SK-N-MC (cell line): ENCODE data around the gene VRK2.

Source experiments
- EZH2 ChIP-seq: fragments of 200-600 bp; sonication (generic); IDR thresholded peaks from one replicate; pipeline ENCODE4 v1.6.1; 2017; ENCODE audit warnings: antibody characterized with exemption
- FOXP2 ChIP-seq: optimal IDR thresholded peaks from 2 replicates; pipeline ENCODE3; 2011; ENCODE audit warnings: mild to moderate bottlenecking, moderate library complexity; ENCODE audit not compliant: insufficient read depth; ENCODE audit errors: extremely low read length, control extremely low read depth
- POLR2AphosphoS5 ChIP-seq: IDR thresholded peaks from 2 replicates; pipeline ENCODE4 v1.6.1; 2012; ENCODE audit warnings: mild to moderate bottlenecking, low read depth, low read length, borderline replicate concordance

- TF ChIP-seq POLR2AphosphoS5: no peak
- TF ChIP-seq EZH2: no peak
- TF ChIP-seq FOXP2: no peak
Observed at GRCh38 chr2:58019229-58019628, 27.4 kb upstream of the VRK2 start.
